Kidney (tissue), 14 donors: Measurements from ENCODE around the gene MKS1. TPM values are rescaled to one million over a fixed set of nuclear protein-coding genes. Genes with fewer than 3 reads are reported as not detected.

Experiments
- DNase-seq, 5 donors: peaks; one replicate each; pipeline ENCODE4 v3.0.0-alpha.2; 2013 to 2020
- FAIRE-seq: peaks from 2 replicates; lab custom pipeline; 2012; peaks lifted over from hg19 to GRCh38; lab: Jason Lieb, UNC
- H3K27ac ChIP-seq, 2 donors: one replicate each; pipeline ENCODE4 v1.7.0; 2013; ENCODE audit warnings: low read depth in 2 of 2, low read length in 2 of 2, inconsistent platforms in 1 of 2
- H3K27me3 ChIP-seq: one replicate; pipeline ENCODE4 v1.7.1; 2013; ENCODE audit warnings: low read length, inconsistent platforms; ENCODE audit not compliant: control insufficient read depth, insufficient read depth
- H3K36me3 ChIP-seq, 3 donors: one replicate each; pipeline versions ENCODE4 v1.7.0 to v1.7.1; 2013; ENCODE audit warnings: low read length in 3 of 3, control low read depth in 1 of 3, inconsistent platforms in 1 of 3; ENCODE audit not compliant: insufficient read depth in 3 of 3, control insufficient read depth in 2 of 3
- H3K4me1 ChIP-seq, 3 donors: one replicate each; pipeline versions ENCODE4 v1.7.0 to v1.7.1; 2013; ENCODE audit warnings: low read length in 3 of 3, inconsistent platforms in 1 of 3, low read depth in 1 of 3; ENCODE audit not compliant: control insufficient read depth in 2 of 3, insufficient read depth in 2 of 3
- H3K4me3 ChIP-seq, 3 donors: one replicate each; pipeline versions ENCODE4 v1.7.0 to v1.8.1; 2013; ENCODE audit warnings: low read length in 3 of 3, control low read depth in 1 of 3, inconsistent platforms in 1 of 3
- H3K9ac ChIP-seq, 3 donors: one replicate each; pipeline versions ENCODE4 v1.7.0 to v1.7.1; 2013; ENCODE audit warnings: low read length in 3 of 3, control low read depth in 1 of 3, inconsistent platforms in 1 of 3
- H3K9me3 ChIP-seq, 3 donors: one replicate each; pipeline versions ENCODE4 v1.7.0 to v1.7.1; 2013; ENCODE audit warnings: low read length in 3 of 3, control low read depth in 1 of 3, inconsistent platforms in 1 of 3; ENCODE audit not compliant: control insufficient read depth in 2 of 3, insufficient read depth in 1 of 3
- intact Hi-C: fragments of 100-400 bp; cut with DNase I; formaldehyde crosslinking; loops from one replicate; pipeline ENCODE4 v1.11.1; 2022
- polyA plus RNA-seq: library from polyadenylated mRNA; stranded (reverse); fragments of 350-450 nt; fragmentation: Illumina TruSeq; extraction: RNeasy Lipid Tissue Mini Kit (QIAGEN cat#74804); gene quantifications from one replicate; pipeline ENCODE4 v1.2.3, GENCODE V29; 2014; ENCODE audit warnings: low read depth, low replicate concordance; ENCODE audit not compliant: insufficient read depth
- total RNA-seq: library from RNA; stranded (reverse); fragmentation: NEBNext Ultra II Directional; extraction: Animal tissue kit (Norgen Biotek cat#: 25700); gene quantifications from one replicate; pipeline ENCODE4 v1.2.1, GENCODE V29; 2021
- TF ChIP-seq, protein P1 (sequence below): IDR thresholded peaks from 3 replicates; pipeline ENCODE4 v1.5.1; 2012; ENCODE audit warnings: mild to moderate bottlenecking, moderate library complexity, borderline replicate concordance; ENCODE audit not compliant: insufficient read depth; ENCODE audit errors: extremely low read depth
- donor health status: control.
- donor health status: control.
- donor health status: control.
- donor health status: control.
- donor health status: control.
- donor health status: DM: yes; HTN: yes; CAD: no.
- donor health status: Normal renal cell carcinoma (clear cell type).

Gene MKS1
- total and polyA plus RNA-seq, 2 donors from 2014 or later, result 17.2 to 25.6 TPM

DNA sequence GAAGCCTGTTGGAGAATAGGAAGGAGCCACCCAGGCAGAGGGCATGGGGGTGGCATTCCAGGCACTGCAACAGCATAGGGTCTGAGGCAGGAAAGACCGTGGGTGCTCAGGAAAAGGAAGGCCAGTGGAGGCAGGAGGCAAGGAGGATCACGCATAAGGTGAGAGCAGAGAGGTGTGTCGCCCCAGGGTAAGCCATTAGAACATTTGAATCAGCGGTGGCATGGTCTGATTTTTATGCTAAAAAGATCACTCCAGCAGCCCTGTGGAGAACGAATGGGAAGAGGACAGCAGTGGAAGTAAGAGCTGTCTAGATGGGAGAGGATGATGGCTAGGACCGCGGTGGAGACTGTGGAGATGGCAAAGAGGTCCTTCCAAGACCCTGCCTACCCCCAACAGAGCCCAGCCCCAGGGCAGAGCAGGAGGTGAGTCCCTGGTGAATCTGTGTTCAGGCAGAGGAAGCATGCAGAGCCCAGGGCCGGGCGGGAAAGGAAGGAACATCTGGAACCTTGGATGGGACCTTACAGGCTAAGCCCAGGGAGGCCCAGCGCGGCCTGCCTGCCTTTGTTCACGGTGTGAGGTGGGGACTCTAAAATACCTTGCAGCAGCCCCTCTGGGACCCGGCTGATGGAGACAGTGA, 27.2 kb upstream of the MKS1 start:
- no peak for FAIRE-seq
- peaks cover 7% of the 10 kb centered on the region for H3K27me3 ChIP-seq
- intact Hi-C loops, result no loop called here

DNA sequence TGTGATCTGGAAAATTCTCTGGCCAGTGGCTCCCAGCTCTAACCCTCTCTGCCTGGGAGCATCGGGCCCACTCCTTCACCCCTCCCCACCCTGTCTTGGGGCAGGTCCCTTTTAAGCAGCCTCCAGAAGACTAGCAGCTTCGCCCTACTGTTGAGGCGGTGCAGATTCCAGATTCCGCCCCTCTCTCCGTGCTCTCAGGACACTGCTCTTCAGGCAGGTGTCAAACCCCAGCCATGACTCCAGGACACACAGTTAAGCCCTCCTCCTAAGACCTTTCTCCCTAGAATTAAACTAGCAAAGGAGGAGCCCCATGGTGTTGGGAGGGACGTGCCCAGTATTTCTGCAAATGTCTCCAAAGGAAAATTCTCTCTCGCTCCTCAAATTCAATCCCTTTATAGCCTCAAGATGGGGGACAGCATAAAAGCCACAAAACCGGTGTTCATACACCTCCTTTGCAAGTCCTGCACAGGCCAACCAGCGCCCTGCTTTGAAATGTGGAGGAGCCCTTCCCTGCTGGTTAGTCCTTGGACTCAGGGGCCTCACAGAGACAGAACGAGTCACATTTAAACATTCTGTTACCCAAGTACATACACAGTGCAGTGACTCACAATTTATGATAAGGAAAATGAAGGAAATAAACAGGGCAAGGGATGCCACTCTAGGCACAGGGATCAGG, 26.5 kb upstream of the MKS1 start:
- H3K9me3 ChIP-seq, result no peaks in the 10 kb centered on the region
- H3K4me3 ChIP-seq, result no peak overlapping the region
- TF ChIP-seq, protein P1, sequence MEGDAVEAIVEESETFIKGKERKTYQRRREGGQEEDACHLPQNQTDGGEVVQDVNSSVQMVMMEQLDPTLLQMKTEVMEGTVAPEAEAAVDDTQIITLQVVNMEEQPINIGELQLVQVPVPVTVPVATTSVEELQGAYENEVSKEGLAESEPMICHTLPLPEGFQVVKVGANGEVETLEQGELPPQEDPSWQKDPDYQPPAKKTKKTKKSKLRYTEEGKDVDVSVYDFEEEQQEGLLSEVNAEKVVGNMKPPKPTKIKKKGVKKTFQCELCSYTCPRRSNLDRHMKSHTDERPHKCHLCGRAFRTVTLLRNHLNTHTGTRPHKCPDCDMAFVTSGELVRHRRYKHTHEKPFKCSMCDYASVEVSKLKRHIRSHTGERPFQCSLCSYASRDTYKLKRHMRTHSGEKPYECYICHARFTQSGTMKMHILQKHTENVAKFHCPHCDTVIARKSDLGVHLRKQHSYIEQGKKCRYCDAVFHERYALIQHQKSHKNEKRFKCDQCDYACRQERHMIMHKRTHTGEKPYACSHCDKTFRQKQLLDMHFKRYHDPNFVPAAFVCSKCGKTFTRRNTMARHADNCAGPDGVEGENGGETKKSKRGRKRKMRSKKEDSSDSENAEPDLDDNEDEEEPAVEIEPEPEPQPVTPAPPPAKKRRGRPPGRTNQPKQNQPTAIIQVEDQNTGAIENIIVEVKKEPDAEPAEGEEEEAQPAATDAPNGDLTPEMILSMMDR, result no peak
- FAIRE-seq (no peak), DNase-seq (no peak)
- intact Hi-C loops, result no loop called here
- peaks cover 7% of the 10 kb centered on the region for H3K27me3 ChIP-seq
- no peaks in the 10 kb centered on the region for H3K36me3 ChIP-seq
- peaks cover 0 to 2% (median 0%) of the 10 kb centered on the region in 3 donors for H3K4me1 ChIP-seq
- H3K27ac ChIP-seq, result no peak overlapping the region
- H3K9ac ChIP-seq, result no peak overlapping the region

More for the DNA sequence above, 27.2 kb upstream of the MKS1 start:
- Histone ChIP-seq H3K4me3 (no peak overlapping the region), H3K4me1 (peaks cover 0 to 2% (median 0%) of the 10 kb centered on the region in 3 donors), H3K9me3 (no peaks in the 10 kb centered on the region), H3K9ac (no peak overlapping the region), H3K36me3 (no peaks in the 10 kb centered on the region), H3K27ac (no peak overlapping the region)
- no peak for DNase-seq
- TF ChIP-seq, protein P1, result no peak

DNA sequence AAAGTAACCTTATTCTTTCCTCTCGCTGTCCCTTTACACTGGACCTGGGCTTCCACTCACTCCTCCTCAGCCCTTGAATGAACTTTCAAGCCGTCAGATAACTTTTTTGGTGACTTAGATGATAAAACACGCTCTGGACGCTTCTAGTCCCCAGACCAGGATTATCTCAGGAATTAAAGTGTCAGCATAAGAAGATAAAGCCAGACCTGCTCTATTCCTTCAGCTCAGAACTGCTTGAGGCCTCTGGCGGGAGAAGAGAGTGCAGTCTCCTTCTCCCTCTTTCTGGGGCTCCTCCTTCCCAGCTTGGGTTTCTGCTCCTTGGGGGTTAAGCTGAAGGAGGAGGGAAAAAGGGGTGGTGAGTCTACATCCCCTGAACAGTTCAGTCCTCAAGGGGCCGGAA, 25.9 kb upstream of the MKS1 start:
- H3K36me3 ChIP-seq, result no peaks in the 10 kb centered on the region
- no peaks in the 10 kb centered on the region for H3K9me3 ChIP-seq
- intact Hi-C loops, result no loop called here
- H3K4me1 ChIP-seq, result peaks cover 0 to 2% (median 0%) of the 10 kb centered on the region in 3 donors
- H3K4me3 ChIP-seq, result no peak overlapping the region
- DNase-seq (no peak), FAIRE-seq (no peak)
- H3K9ac ChIP-seq, result no peak overlapping the region
- TF ChIP-seq, protein P1, result no peak
- no peak overlapping the region for H3K27ac ChIP-seq
- H3K27me3 ChIP-seq, result peaks cover 5% of the 10 kb centered on the region
